MM.1S (cell line): ENCODE results near the gene CCNK.

Experiments
- DNase-seq: peaks from one replicate; pipeline ENCODE4 v3.0.0-alpha.2; 2015
- H2AFZ ChIP-seq: fragments of 300-600 bp; sonication (generic); 2 replicates; pipeline ENCODE4 v1.6.0; 2016; ENCODE audit warnings: antibody characterized with exemption, low read length
- H3F3A ChIP-seq: fragments of 300-600 bp; sonication (generic); 2 replicates; pipeline ENCODE4 v1.6.1; 2016; ENCODE audit warnings: mild to moderate bottlenecking, antibody characterized with exemption, low read length, moderate library complexity, mixed read lengths; ENCODE audit not compliant: insufficient read depth
- H3K27ac ChIP-seq: fragments of 300-600 bp; sonication (generic); 2 replicates; pipeline ENCODE4 v1.5.1; 2016; ENCODE audit warnings: mild to moderate bottlenecking, low read length
- H3K27me3 ChIP-seq: fragments of 300-600 bp; sonication (generic); replicated peaks from 2 replicates; pipeline ENCODE4 v1.6.0; 2016; ENCODE audit warnings: low read length; ENCODE audit not compliant: insufficient read depth
- H3K36me3 ChIP-seq: fragments of 300-600 bp; sonication (generic); replicated peaks from 2 replicates; pipeline ENCODE4 v1.6.1; 2016; ENCODE audit warnings: mild to moderate bottlenecking, low read length, mixed read lengths; ENCODE audit not compliant: insufficient read depth
- H3K4me1 ChIP-seq: fragments of 300-600 bp; sonication (generic); 2 replicates; pipeline ENCODE4 v1.6.1; 2016; ENCODE audit warnings: low read length, mixed read lengths
- H3K4me2 ChIP-seq: fragments of 300-600 bp; sonication (generic); 2 replicates; pipeline ENCODE4 v1.6.0; 2016; ENCODE audit warnings: low read depth, low read length
- H3K4me3 ChIP-seq: fragments of 300-600 bp; sonication (generic); 2 replicates; pipeline ENCODE4 v1.5.1; 2016; ENCODE audit warnings: low read length, mixed read lengths
- H3K79me2 ChIP-seq: fragments of 300-600 bp; sonication (generic); 2 replicates; pipeline ENCODE4 v1.6.1; 2016; ENCODE audit warnings: mixed run types, low read length, mixed read lengths
- H3K9ac ChIP-seq: fragments of 300-600 bp; sonication (generic); 2 replicates; pipeline ENCODE4 v1.6.1; 2016; ENCODE audit warnings: low read length, mixed read lengths
- H3K9me2 ChIP-seq: fragments of 300-600 bp; sonication (generic); replicated peaks from 2 replicates; pipeline ENCODE4 v1.6.1; 2016; ENCODE audit warnings: mild to moderate bottlenecking, low read length, mixed read lengths; ENCODE audit not compliant: insufficient read depth
- H3K9me3 ChIP-seq: fragments of 300-600 bp; sonication (generic); replicated peaks from 2 replicates; pipeline ENCODE4 v1.6.1; 2016; ENCODE audit warnings: mild to moderate bottlenecking, low read length, mixed read lengths; ENCODE audit not compliant: insufficient read depth
- H4K20me1 ChIP-seq: fragments of 300-600 bp; sonication (generic); 2 replicates; pipeline ENCODE4 v1.6.1; 2016; ENCODE audit warnings: mild to moderate bottlenecking, low read length, moderate library complexity, mixed read lengths; ENCODE audit not compliant: insufficient read depth
- EZH2 ChIP-seq: fragments of 300-600 bp; sonication (generic); optimal IDR thresholded peaks from 2 replicates; pipeline ENCODE3; 2017; ENCODE audit warnings: low read depth, mild to moderate bottlenecking, antibody characterized with exemption, low read length, mixed read lengths
- EZH2phosphoT487 ChIP-seq: fragments of 300-600 bp; sonication (generic); IDR thresholded peaks from 2 replicates; pipeline ENCODE4 v1.6.1; 2018; ENCODE audit warnings: antibody characterized with exemption, low read length
- TF ChIP-seq, protein P1 (sequence below): fragments of 300-600 bp; sonication (generic); IDR thresholded peaks from 2 replicates; pipeline ENCODE4 v1.5.1; 2016; ENCODE audit warnings: antibody characterized with exemption, low read length, mixed read lengths

The CCNK gene

DNA sequence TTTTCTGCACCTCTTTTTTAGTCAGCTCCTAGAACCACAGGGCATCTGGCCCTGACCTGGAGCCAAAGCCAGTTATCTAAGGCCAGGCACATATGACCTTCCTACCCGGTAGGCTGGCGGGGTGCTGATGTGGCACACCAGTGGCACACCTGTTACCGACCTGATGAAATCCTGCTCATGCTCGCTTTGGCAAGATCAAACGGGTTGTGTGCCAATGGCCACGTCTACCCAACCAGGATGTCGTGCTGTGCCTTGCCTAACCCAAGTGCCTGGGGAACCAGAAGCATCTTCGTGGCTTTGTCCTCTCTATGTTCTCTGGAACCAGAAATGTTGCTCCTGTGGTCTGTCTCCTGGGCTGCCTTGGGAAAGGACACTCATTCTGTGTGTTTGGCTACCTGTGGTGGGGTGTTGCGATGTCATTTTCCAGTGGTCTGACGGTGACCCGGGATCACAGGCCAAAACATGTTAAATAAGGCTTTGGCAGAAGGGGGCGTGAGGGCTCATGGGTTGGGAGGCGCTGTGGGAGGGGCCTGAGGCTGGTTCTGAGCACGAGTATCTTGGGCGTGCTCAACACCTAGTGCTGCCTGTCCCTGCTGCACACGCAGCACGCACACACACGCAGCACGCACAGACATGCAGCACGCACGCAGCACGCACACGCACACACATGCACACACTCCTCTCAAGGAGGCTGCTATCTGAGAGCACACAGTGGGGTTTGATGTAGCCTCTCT is 27.9 kb downstream of the CCNK start:
- H3K4me3 ChIP-seq = no peak overlapping the region
- DNase-seq = no peak
- H2AFZ ChIP-seq = no peak overlapping the region
- H4K20me1 ChIP-seq = no peaks in the 10 kb centered on the region
- no peaks in the 10 kb centered on the region for H3K9me2 ChIP-seq
- H3F3A ChIP-seq = no peaks in the 10 kb centered on the region
- no peaks in the 10 kb centered on the region for H3K79me2 ChIP-seq
- H3K9me3 ChIP-seq = no peaks in the 10 kb centered on the region
- no peak for TF ChIP-seq EZH2
- no peaks in the 10 kb centered on the region for H3K36me3 ChIP-seq
- no peak overlapping the region for H3K9ac ChIP-seq
- H3K4me1 ChIP-seq = no peaks in the 10 kb centered on the region
- H3K27ac ChIP-seq = no peak overlapping the region
- no peaks in the 10 kb centered on the region for H3K27me3 ChIP-seq
- no peak overlapping the region for H3K4me2 ChIP-seq

DNA sequence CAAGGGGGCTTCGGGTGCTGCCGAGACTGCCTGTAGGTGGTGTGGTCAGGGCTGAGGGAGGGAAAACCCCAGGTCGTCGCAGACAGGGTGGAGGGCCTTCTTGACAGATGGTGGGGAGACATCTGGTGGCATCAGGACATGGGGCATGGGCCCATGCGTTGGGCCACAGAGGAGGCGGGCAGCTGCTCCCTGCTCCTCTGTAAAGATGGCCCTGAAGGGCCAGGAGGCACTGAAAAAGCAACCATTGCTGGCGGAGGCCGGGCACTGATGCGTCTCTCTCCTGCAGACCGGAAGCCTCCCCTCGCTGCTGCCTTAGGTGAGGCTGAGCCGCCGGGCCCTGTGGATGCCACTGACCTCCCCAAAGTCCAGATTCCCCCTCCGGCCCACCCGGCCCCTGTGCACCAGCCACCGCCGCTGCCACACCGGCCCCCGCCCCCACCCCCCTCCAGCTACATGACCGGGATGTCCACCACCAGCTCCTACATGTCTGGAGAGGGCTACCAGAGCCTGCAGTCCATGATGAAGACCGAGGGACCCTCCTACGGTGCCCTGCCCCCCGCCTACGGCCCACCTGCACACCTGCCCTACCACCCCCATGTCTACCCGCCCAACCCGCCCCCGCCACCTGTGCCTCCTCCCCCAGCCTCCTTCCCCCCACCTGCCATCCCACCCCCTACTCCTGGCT is 28.8 kb downstream of the CCNK start:
- Histone ChIP-seq H3K4me2 (no peak overlapping the region), H4K20me1 (no peaks in the 10 kb centered on the region), H3K9ac (no peak overlapping the region), H3K27ac (no peak overlapping the region), H3F3A (no peaks in the 10 kb centered on the region), H3K79me2 (no peaks in the 10 kb centered on the region), H3K36me3 (no peaks in the 10 kb centered on the region), H3K9me3 (no peaks in the 10 kb centered on the region), H3K9me2 (no peaks in the 10 kb centered on the region), H3K4me3 (no peak overlapping the region), H2AFZ (no peak overlapping the region), H3K27me3 (no peaks in the 10 kb centered on the region), H3K4me1 (no peaks in the 10 kb centered on the region)
- TF ChIP-seq EZH2phosphoT487 (no peak), EZH2 (no peak)
- TF ChIP-seq, protein P1, sequence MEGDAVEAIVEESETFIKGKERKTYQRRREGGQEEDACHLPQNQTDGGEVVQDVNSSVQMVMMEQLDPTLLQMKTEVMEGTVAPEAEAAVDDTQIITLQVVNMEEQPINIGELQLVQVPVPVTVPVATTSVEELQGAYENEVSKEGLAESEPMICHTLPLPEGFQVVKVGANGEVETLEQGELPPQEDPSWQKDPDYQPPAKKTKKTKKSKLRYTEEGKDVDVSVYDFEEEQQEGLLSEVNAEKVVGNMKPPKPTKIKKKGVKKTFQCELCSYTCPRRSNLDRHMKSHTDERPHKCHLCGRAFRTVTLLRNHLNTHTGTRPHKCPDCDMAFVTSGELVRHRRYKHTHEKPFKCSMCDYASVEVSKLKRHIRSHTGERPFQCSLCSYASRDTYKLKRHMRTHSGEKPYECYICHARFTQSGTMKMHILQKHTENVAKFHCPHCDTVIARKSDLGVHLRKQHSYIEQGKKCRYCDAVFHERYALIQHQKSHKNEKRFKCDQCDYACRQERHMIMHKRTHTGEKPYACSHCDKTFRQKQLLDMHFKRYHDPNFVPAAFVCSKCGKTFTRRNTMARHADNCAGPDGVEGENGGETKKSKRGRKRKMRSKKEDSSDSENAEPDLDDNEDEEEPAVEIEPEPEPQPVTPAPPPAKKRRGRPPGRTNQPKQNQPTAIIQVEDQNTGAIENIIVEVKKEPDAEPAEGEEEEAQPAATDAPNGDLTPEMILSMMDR = no peak
- no peak for DNase-seq

DNA sequence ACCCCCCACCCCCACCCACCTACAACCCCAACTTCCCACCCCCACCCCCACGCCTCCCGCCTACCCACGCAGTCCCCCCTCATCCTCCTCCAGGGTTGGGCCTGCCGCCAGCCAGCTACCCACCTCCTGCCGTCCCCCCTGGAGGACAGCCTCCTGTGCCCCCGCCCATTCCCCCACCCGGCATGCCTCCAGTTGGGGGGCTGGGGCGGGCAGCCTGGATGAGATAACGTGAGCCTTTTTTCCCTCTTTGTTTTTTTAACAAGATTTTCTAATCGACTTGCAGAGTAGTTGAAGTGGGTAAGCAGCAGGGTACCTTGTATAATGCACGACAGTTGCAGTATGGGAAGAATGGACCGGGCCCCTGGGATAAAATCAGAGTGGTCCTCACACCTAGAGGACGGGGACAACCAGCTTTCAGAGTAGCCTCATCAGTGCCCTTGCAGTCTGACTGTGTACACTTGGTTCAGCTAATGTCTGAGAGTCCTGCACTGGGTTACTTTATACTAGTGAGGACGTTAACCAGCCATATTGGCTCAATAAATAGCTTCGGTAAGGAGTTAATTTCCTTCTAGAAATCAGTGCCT is 29.4 kb downstream of the CCNK start:
- DNase-seq = no peak
- Histone ChIP-seq H3K36me3 (no peaks in the 10 kb centered on the region), H3F3A (no peaks in the 10 kb centered on the region), H3K79me2 (no peaks in the 10 kb centered on the region), H3K27ac (no peak overlapping the region), H4K20me1 (no peaks in the 10 kb centered on the region), H3K27me3 (no peaks in the 10 kb centered on the region), H3K4me2 (no peak overlapping the region), H3K9me3 (no peaks in the 10 kb centered on the region), H3K4me1 (no peaks in the 10 kb centered on the region), H2AFZ (no peak overlapping the region), H3K9ac (no peak overlapping the region), H3K9me2 (no peaks in the 10 kb centered on the region), H3K4me3 (no peak overlapping the region)
- TF ChIP-seq EZH2 = no peak
- TF ChIP-seq EZH2phosphoT487 = no peak
- TF ChIP-seq, protein P1 = no peak
